Body of pancreas (tissue), 4 donors: ENCODE measurements around the gene OR7G1.

Experiments
- POLR2A ChIP-seq, 3 donors: fragments of 450-650 bp; IDR thresholded peaks; one replicate each; pipeline ENCODE4 v1.6.1; 2016; ENCODE audit warnings: antibody characterized with exemption in 3 of 3, mild to moderate bottlenecking in 2 of 3
- TF ChIP-seq, protein P1 (sequence below), 7 experiments: fragments of 450-650 bp in 4 of 7; fragments of 200-600 bp in 3 of 7; sonication (generic) in 3 of 7; IDR thresholded peaks; one replicate each; pipeline ENCODE4 v1.5.1; 2016 to 2019; ENCODE audit warnings: antibody characterized with exemption in 7 of 7

DNA sequence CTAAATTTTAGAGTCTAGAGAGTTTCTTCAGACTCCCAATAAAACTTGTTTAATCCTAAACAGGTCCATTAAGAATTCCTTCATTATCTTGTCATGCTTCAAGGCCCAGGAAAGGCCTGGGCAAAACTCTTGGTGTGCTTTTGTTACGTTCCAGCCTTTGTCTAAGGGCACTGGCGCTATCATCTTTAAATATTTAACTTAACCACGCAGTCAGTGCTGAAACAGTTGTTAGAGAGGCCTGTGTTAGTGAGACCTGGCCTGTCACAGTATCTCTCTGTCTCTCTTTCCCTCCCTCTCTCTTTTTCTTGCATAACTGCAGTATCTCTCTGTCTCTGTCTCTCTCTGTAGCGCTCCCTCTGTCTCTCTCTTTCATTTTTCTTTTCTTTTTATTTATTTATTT, 36.9 kb downstream of the OR7G1 start:
- TF ChIP-seq, protein P1, sequence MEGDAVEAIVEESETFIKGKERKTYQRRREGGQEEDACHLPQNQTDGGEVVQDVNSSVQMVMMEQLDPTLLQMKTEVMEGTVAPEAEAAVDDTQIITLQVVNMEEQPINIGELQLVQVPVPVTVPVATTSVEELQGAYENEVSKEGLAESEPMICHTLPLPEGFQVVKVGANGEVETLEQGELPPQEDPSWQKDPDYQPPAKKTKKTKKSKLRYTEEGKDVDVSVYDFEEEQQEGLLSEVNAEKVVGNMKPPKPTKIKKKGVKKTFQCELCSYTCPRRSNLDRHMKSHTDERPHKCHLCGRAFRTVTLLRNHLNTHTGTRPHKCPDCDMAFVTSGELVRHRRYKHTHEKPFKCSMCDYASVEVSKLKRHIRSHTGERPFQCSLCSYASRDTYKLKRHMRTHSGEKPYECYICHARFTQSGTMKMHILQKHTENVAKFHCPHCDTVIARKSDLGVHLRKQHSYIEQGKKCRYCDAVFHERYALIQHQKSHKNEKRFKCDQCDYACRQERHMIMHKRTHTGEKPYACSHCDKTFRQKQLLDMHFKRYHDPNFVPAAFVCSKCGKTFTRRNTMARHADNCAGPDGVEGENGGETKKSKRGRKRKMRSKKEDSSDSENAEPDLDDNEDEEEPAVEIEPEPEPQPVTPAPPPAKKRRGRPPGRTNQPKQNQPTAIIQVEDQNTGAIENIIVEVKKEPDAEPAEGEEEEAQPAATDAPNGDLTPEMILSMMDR (IDR thresholded peaks at IDR 0.05) = no peak
- TF ChIP-seq POLR2A (IDR thresholded peaks at IDR 0.05) = no peak
